ENCODE data around the gene TRAP1. TPM values are rescaled to one million over a fixed set of nuclear protein-coding genes. Genes with fewer than 3 reads are reported as not detected.
A peak's percentile ranks its signal among the peaks of the same experiment; 100 is the strongest.
"Not testable (repeated sequence)": the region's sequence is repeated elsewhere in the genome, so short reads cannot be mapped to it uniquely, and the experiment has no call there.

TRAP1 gene
- total and polyA plus RNA-seq, 8 donors, result 39.5 to 460 (median 88.7) TPM

- H3K27me3 ChIP-seq, result no peaks in the 10 kb centered on the region
- H3K9me3 ChIP-seq, result no peaks in the 10 kb centered on the region
- TF ChIP-seq POLR2A (IDR thresholded peaks at IDR 0.05), result no peak
- peak in 1 of 3 donors; percentile 3 for TF ChIP-seq POLR2AphosphoS5 (IDR thresholded peaks at IDR 0.05)
- peak overlapping the region in 3 of 4 donors; percentile 90 to 99 (median 90) for H3K4me3 ChIP-seq
- peak in 1 of 2 donors; percentile 66 for DNase-seq
- H3K36me3 ChIP-seq, result peaks cover 0 to 20% (median 8%) of the 10 kb centered on the region in 4 donors
- H3K4me1 ChIP-seq, result peaks cover 21 to 41% (median 33%) of the 10 kb centered on the region in 4 donors
- WGBS, 5 donors, result 35 to 52% (median 41%) methylated on average over 14 of the region's 14 CpGs
- intact Hi-C loops (cut with DNase I; ENCODE audit: low total_unique reads), result no loop called here
- H3K27ac ChIP-seq, result peak overlapping the region in 1 of 5 donors; percentile 90
Observed at GRCh38 chr16:3609895-3610697, 107.2 kb downstream of the TRAP1 start.

GRCh38 chr16:3608976-3609375 lies 108.3 kb downstream of the TRAP1 start:
- DNase-seq; H3K27me3 ChIP-seq; H3K9me3 ChIP-seq; H3K27ac ChIP-seq; H3K4me3 ChIP-seq; intact Hi-C loops (cut with DNase I; ENCODE audit: low total_unique reads): not testable (repeated sequence)
- H3K36me3 ChIP-seq, result peaks cover 0 to 25% (median 14%) of the 10 kb centered on the region in 4 donors
- 93 to 97% (median 95%) methylated on average over 13 of the region's 13 CpGs for WGBS, 5 donors
- H3K4me1 ChIP-seq, result peaks cover 21 to 35% (median 28%) of the 10 kb centered on the region in 4 donors

- H3K27ac ChIP-seq, result no peak overlapping the region
- H3K4me3 ChIP-seq, result no peak overlapping the region
- WGBS, 5 donors, result 83 to 91% (median 84%) methylated on average over 5 of the region's 5 CpGs
- no peak for TF ChIP-seq EP300 (IDR thresholded peaks at IDR 0.05)
- TF ChIP-seq CTCF (IDR thresholded peaks at IDR 0.05), result no peak
- TF ChIP-seq POLR2A (IDR thresholded peaks at IDR 0.05), result no peak
- TF ChIP-seq POLR2AphosphoS5 (IDR thresholded peaks at IDR 0.05), result no peak
- intact Hi-C loops (cut with DNase I; ENCODE audit: low total_unique reads), result no loop called here
- peaks cover 19 to 27% (median 26%) of the 10 kb centered on the region in 4 donors for H3K4me1 ChIP-seq
- peaks cover 9 to 34% (median 23%) of the 10 kb centered on the region in 4 donors for H3K36me3 ChIP-seq
- DNase-seq, result no peak
- H3K27me3 ChIP-seq, result no peaks in the 10 kb centered on the region
- no peaks in the 10 kb centered on the region for H3K9me3 ChIP-seq
Observed at GRCh38 chr16:3608069-3608468, 109.3 kb downstream of the TRAP1 start.

Other genes starting within 250 kb of the TRAP1 start
- not detected for gene C16orf90, start 222.0 kb downstream of the TRAP1 start, total RNA-seq
- gene C16orf90, start 222.0 kb downstream of the TRAP1 start, polyA plus RNA-seq, result not detected
- 10 to 100 TPM in 4 of 5 donors, 1 to 10 TPM in 1; 9.0 to 52.7 (median 22.2) TPM for gene CLUAP1, start 216.5 kb downstream of the TRAP1 start, total RNA-seq
- 10 to 100 TPM in 1 of 3 donors, 1 to 10 TPM in 2; 6.7 to 14.1 (median 7.6) TPM for gene CLUAP1, start 216.5 kb downstream of the TRAP1 start, polyA plus RNA-seq
- gene NLRC3, start 140.1 kb downstream of the TRAP1 start, total RNA-seq, result 10 to 100 TPM in 2 of 5 donors, 1 to 10 TPM in 2, not detected in 1; 1.7 to 17.0 (median 12.8) TPM
- gene NLRC3, start 140.1 kb downstream of the TRAP1 start, polyA plus RNA-seq, result under 1 TPM; 0.45 to 0.50 (median 0.46) TPM
- 10 to 100 TPM in 1 of 5 donors, 1 to 10 TPM in 4; 5.1 to 19.7 (median 8.0) TPM for gene SLX4, start 105.9 kb downstream of the TRAP1 start, total RNA-seq
- gene SLX4, start 105.9 kb downstream of the TRAP1 start, polyA plus RNA-seq, result 1 to 10 TPM in 1 of 3 donors, under 1 TPM in 2; 0.76 to 1.3 (median 1.00) TPM
- gene DNASE1, start 62.8 kb downstream of the TRAP1 start, total RNA-seq, result 100 to 1,000 TPM in 1 of 5 donors, 10 to 100 TPM in 4; 35.2 to 128 (median 43.0) TPM
- gene DNASE1, start 62.8 kb downstream of the TRAP1 start, polyA plus RNA-seq, result 10 to 100 TPM; 10.4 to 25.7 (median 25.0) TPM
- 100 to 1,000 TPM in 2 of 5 donors, 10 to 100 TPM in 3; 75.5 to 116 (median 91.1) TPM for gene CREBBP, start 163.2 kb upstream of the TRAP1 start, total RNA-seq
- gene CREBBP, start 163.2 kb upstream of the TRAP1 start, polyA plus RNA-seq, result 1 to 10 TPM; 6.7 to 9.3 (median 6.8) TPM

Data from stomach (tissue), 9 donors.